ENCODE measurements around the gene PWWP2B. TPM values are rescaled to one million over a fixed set of nuclear protein-coding genes. Genes with fewer than 3 reads are reported as not detected.

Gene PWWP2B
- total and polyA plus RNA-seq, 9 of the 15 experiments (the other 6 are each of a cell fraction or from before 2014, with no cell fraction given), result 0.07 to 9.2 (median 1.6) TPM; not detected in 1

- no peak for TF ChIP-seq SRSF9 (IDR thresholded peaks at IDR 0.05; ENCODE audit: borderline replicate concordance, low read depth, low read length)
- no peak for TF ChIP-seq ZNF282 (CRISPR knock-in tag; IDR thresholded peaks at IDR 0.05)
- TF ChIP-seq POLR2G (IDR thresholded peaks at IDR 0.05; ENCODE audit: low read depth, low read length), result peak; percentile 66
- no peak for TF ChIP-seq WHSC1 (IDR thresholded peaks at IDR 0.05; ENCODE audit: low read length)
- TF ChIP-seq ZNF277 (CRISPR knock-in tag; IDR thresholded peaks at IDR 0.05; ENCODE audit: borderline replicate concordance), result no peak
- TF ChIP-seq GABPA (tag; conservative IDR thresholded peaks at IDR 0.05; ENCODE audit: low read depth), result 0 out of 2 replicates have a peak, but pooled peaks have one; percentile 27
- TF ChIP-seq CXXC5 (CRISPR knock-in tag; IDR thresholded peaks at IDR 0.05), result 0 out of 2 replicates have a peak, but pooled peaks have one; percentile 37
- no peak for TF ChIP-seq COPS2 (conservative IDR thresholded peaks at IDR 0.05)
- TF ChIP-seq ZNF75A (CRISPR knock-in tag; IDR thresholded peaks at IDR 0.05), result no peak
- 0 out of 4 replicates have a peak, but pooled peaks of 1 of the 2 experiments have one; percentile 6 for TF ChIP-seq NRF1 (conservative IDR thresholded peaks at IDR 0.05 in 1 of 2, IDR thresholded peaks at IDR 0.05 in 1 of 2)
- TF ChIP-seq TEAD2 (tag; IDR thresholded peaks at IDR 0.05), result no peak
- no peak for TF ChIP-seq NR2C2 (CRISPR knock-in tag; IDR thresholded peaks at IDR 0.05)
- no peak for TF ChIP-seq NR2C2 (tag; IDR thresholded peaks at IDR 0.05)
- peak; percentile 49 for TF ChIP-seq ESRRA (IDR thresholded peaks at IDR 0.05; ENCODE audit: borderline replicate concordance, low read depth)
- peak; percentile 26 for TF ChIP-seq CCNT2 (IDR thresholded peaks at IDR 0.05; ENCODE audit: borderline replicate concordance, extremely low read depth, insufficient read length, low read depth, low read length)
- TF ChIP-seq, protein P1, sequence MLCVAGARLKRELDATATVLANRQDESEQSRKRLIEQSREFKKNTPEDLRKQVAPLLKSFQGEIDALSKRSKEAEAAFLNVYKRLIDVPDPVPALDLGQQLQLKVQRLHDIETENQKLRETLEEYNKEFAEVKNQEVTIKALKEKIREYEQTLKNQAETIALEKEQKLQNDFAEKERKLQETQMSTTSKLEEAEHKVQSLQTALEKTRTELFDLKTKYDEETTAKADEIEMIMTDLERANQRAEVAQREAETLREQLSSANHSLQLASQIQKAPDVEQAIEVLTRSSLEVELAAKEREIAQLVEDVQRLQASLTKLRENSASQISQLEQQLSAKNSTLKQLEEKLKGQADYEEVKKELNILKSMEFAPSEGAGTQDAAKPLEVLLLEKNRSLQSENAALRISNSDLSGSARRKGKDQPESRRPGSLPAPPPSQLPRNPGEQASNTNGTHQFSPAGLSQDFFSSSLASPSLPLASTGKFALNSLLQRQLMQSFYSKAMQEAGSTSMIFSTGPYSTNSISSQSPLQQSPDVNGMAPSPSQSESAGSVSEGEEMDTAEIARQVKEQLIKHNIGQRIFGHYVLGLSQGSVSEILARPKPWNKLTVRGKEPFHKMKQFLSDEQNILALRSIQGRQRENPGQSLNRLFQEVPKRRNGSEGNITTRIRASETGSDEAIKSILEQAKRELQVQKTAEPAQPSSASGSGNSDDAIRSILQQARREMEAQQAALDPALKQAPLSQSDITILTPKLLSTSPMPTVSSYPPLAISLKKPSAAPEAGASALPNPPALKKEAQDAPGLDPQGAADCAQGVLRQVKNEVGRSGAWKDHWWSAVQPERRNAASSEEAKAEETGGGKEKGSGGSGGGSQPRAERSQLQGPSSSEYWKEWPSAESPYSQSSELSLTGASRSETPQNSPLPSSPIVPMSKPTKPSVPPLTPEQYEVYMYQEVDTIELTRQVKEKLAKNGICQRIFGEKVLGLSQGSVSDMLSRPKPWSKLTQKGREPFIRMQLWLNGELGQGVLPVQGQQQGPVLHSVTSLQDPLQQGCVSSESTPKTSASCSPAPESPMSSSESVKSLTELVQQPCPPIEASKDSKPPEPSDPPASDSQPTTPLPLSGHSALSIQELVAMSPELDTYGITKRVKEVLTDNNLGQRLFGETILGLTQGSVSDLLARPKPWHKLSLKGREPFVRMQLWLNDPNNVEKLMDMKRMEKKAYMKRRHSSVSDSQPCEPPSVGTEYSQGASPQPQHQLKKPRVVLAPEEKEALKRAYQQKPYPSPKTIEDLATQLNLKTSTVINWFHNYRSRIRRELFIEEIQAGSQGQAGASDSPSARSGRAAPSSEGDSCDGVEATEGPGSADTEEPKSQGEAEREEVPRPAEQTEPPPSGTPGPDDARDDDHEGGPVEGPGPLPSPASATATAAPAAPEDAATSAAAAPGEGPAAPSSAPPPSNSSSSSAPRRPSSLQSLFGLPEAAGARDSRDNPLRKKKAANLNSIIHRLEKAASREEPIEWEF (CRISPR knock-in tag; IDR thresholded peaks at IDR 0.05), result no peak
- TF ChIP-seq RBFOX2 (IDR thresholded peaks at IDR 0.05; ENCODE audit: low read depth, low read length), result peak; percentile 57
- TF ChIP-seq, protein P2, sequence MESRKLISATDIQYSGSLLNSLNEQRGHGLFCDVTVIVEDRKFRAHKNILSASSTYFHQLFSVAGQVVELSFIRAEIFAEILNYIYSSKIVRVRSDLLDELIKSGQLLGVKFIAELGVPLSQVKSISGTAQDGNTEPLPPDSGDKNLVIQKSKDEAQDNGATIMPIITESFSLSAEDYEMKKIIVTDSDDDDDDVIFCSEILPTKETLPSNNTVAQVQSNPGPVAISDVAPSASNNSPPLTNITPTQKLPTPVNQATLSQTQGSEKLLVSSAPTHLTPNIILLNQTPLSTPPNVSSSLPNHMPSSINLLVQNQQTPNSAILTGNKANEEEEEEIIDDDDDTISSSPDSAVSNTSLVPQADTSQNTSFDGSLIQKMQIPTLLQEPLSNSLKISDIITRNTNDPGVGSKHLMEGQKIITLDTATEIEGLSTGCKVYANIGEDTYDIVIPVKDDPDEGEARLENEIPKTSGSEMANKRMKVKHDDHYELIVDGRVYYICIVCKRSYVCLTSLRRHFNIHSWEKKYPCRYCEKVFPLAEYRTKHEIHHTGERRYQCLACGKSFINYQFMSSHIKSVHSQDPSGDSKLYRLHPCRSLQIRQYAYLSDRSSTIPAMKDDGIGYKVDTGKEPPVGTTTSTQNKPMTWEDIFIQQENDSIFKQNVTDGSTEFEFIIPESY (CRISPR knock-in tag; IDR thresholded peaks at IDR 0.05), result peak; percentile 70
- no peak for TF ChIP-seq ZBTB8A (IDR thresholded peaks at IDR 0.05; ENCODE audit: partially characterized antibody)
These were observed 1.1 kb upstream of the PWWP2B start (continued) for GRCh38 chr10:132395704-132396493.

Data from K562 (cell line).